ENCODE data around the gene NRG2. TPM values are rescaled to one million over a fixed set of nuclear protein-coding genes. Genes with fewer than 3 reads are reported as not detected.

Gene NRG2
- total and polyA plus RNA-seq, 8 donors, result 0.68 to 10.6 (median 7.5) TPM

DNA sequence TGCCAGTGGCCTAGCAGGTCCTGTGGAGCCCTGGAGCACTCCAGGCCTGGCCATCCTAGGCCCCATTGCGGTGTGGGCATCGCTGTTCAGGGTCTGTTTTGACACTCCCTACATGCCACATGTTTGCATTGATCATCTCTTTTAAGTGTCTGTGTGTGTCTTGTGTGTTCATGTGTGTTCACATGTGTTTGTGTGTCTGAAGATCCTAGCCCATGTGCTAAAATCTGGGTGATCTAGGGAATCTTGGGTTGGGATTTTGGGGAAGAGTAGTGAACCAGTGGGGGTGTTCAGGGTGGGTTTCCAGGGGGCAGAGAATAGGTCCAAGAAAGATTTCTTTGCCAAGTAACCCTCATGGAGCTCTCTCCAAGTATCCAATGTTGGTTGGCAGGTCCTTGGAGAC lies 239.1 kb downstream of the NRG2 start:
- Histone ChIP-seq H3K4me1 (no peaks in the 10 kb centered on the region), H3K9me3 (no peaks in the 10 kb centered on the region), H3K4me3 (no peak overlapping the region), H3K27me3 (peaks cover 6 to 71% of the 10 kb centered on the region in 2 donors), H3K36me3 (no peaks in the 10 kb centered on the region), H3K27ac (no peak overlapping the region)
- ATAC-seq, result no peak
- TF ChIP-seq, protein P1, sequence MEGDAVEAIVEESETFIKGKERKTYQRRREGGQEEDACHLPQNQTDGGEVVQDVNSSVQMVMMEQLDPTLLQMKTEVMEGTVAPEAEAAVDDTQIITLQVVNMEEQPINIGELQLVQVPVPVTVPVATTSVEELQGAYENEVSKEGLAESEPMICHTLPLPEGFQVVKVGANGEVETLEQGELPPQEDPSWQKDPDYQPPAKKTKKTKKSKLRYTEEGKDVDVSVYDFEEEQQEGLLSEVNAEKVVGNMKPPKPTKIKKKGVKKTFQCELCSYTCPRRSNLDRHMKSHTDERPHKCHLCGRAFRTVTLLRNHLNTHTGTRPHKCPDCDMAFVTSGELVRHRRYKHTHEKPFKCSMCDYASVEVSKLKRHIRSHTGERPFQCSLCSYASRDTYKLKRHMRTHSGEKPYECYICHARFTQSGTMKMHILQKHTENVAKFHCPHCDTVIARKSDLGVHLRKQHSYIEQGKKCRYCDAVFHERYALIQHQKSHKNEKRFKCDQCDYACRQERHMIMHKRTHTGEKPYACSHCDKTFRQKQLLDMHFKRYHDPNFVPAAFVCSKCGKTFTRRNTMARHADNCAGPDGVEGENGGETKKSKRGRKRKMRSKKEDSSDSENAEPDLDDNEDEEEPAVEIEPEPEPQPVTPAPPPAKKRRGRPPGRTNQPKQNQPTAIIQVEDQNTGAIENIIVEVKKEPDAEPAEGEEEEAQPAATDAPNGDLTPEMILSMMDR (IDR thresholded peaks at IDR 0.05), result no peak
- no peak for DNase-seq
- intact Hi-C loops (cut with DNase I), result no loop called here

DNA sequence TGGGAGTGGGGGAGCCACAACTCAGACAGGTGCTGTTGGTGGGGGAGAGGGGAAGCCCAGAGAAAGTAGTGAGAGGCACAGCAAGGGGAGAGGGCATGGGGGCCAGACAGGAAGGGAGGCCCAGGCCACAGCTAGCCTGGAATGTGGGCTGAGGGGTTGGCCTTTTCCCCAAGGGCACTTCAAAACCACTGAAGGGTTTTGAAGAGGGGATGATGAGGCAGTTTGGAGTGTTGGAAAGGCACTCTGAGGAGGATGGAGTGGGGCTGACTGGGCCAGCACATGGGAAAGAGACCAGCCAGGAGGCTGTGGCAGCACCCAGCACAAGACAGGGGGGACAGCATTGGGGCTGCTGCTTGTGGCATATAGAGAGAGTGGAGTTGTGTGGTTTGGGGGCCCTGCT lies 243.7 kb downstream of the NRG2 start:
- Histone ChIP-seq H3K36me3 (no peaks in the 10 kb centered on the region), H3K4me1 (peaks cover 0 to 12% of the 10 kb centered on the region in 2 donors), H3K9me3 (no peaks in the 10 kb centered on the region), H3K4me3 (no peak overlapping the region), H3K27me3 (peaks cover 40 to 97% of the 10 kb centered on the region in 2 donors), H3K27ac (no peak overlapping the region)
- peak in 3 of 4 donors; percentile 32 to 58 (median 50) for DNase-seq
- peak; percentile 94 for ATAC-seq
- intact Hi-C loops (cut with DNase I), result loop anchor here in 1 of 2 donors (10.0 kb wide), 2 partner anchors 45 to 345 kb away; no protein-coding TSS in a partner anchor
- TF ChIP-seq, protein P1 (IDR thresholded peaks at IDR 0.05), result no peak

DNA sequence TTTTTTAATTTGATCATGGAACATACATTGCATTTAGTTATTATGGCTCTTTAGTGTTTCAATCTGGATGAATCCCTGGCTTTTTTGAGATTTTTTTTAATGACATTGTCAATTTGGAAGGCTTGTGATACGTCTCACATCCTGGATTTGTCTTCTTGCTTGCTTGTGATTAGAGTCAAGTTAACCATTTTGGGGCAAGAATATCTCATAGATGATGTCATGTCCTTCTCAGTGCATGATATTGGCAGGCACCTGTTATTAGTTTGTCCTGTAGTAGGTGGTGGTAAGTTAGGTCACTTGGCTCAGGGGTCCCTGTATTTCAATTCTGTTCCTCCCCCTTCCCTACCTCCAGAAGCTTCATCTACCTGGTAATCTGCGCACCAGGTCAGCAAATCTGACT lies 244.2 kb downstream of the NRG2 start:
- Histone ChIP-seq H3K4me1 (peaks cover 0 to 12% of the 10 kb centered on the region in 2 donors), H3K27ac (no peak overlapping the region), H3K9me3 (no peaks in the 10 kb centered on the region), H3K36me3 (no peaks in the 10 kb centered on the region), H3K4me3 (no peak overlapping the region), H3K27me3 (peaks cover 40 to 99% of the 10 kb centered on the region in 2 donors)
- peak; percentile 6 for ATAC-seq
- no peak for DNase-seq
- intact Hi-C loops (cut with DNase I), result loop anchor here in 1 of 2 donors (10.0 kb wide), 2 partner anchors 46 to 346 kb away; no protein-coding TSS in a partner anchor
- TF ChIP-seq, protein P1 (IDR thresholded peaks at IDR 0.05), result no peak

DNA sequence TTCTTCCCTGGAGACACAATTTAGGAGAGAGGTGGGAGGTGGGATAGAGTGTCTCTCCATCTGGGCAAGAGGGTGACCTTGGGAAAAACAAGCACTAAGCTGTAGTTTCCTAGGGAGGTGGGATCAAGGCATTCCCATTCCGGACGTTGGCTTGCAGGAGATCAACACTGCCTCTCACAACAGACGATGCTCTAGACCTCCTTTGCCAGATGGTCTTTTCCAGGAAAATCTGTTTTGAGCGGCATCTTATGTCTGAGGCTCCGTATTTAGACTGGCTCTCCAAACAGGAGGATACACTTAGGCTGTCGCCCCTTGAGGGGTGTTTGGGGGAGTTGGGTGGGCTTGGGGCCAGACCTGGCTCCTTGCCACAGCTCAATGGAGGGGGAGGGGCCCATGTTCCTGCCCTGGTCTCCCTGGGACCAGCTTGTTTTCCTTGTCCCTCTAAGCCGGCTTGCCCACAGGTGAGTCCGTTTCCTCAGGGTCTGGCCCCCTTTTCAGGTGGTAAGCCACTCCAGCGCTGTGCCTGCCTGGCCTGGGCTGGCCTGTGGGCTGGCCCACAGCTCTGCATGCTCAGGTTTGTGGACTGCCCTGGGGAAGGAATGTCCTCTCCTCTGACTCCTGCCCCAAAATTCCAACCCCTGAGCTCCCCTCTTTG lies 245.1 kb downstream of the NRG2 start:
- H3K4me1 ChIP-seq, result peaks cover 0 to 12% of the 10 kb centered on the region in 2 donors
- TF ChIP-seq, protein P1 (IDR thresholded peaks at IDR 0.05), result no peak
- DNase-seq, result no peak
- intact Hi-C loops (cut with DNase I), result loop anchor here in 1 of 2 donors (10.0 kb wide), 2 partner anchors 47 to 347 kb away; no protein-coding TSS in a partner anchor
- no peaks in the 10 kb centered on the region for H3K36me3 ChIP-seq
- no peak overlapping the region for H3K27ac ChIP-seq
- no peak overlapping the region for H3K4me3 ChIP-seq
- peaks cover 40 to 99% of the 10 kb centered on the region in 2 donors for H3K27me3 ChIP-seq
- no peak for ATAC-seq
- no peaks in the 10 kb centered on the region for H3K9me3 ChIP-seq

DNA sequence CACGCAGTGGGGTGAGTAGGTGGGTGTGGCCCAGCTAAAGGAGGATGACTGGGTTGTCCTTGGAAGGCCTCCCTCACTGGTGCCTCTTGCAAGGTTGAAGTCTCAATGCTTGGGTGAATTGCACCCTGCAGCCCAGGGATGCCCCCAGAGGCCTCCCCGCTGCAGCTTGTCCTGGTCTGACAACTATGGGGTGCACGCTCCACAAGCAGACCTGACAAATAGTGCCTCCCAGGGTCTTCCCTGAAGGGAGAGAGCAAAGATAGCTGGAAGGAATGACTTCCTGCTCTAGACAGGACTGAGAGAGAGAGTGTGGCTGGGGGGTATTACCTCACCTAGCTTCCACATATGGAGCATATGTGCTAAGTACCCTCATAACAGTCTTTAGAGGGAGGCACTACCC lies 245.8 kb downstream of the NRG2 start:
- H3K9me3 ChIP-seq, result no peaks in the 10 kb centered on the region
- peaks cover 0 to 12% of the 10 kb centered on the region in 2 donors for H3K4me1 ChIP-seq
- intact Hi-C loops (cut with DNase I), result loop anchor here in 1 of 2 donors (10.0 kb wide), 2 partner anchors 47 to 347 kb away; no protein-coding TSS in a partner anchor
- peaks cover 36 to 93% of the 10 kb centered on the region in 2 donors for H3K27me3 ChIP-seq
- no peak overlapping the region for H3K27ac ChIP-seq
- TF ChIP-seq, protein P1 (IDR thresholded peaks at IDR 0.05), result no peak
- ATAC-seq (no peak), DNase-seq (no peak)
- no peak overlapping the region for H3K4me3 ChIP-seq
- no peaks in the 10 kb centered on the region for H3K36me3 ChIP-seq

Other genes with a start within 250 kb of the NRG2 start
- gene PSD2, start 247.5 kb downstream of the NRG2 start, total RNA-seq, result under 1 TPM in 1 of 2 donors, not detected in 1; 0.06 TPM
- 1 to 10 TPM; 1.2 to 2.5 (median 1.8) TPM for gene PSD2, start 247.5 kb downstream of the NRG2 start, polyA plus RNA-seq (ENCODE audit: insufficient read length in 6 of 6)
- gene PURA, start 70.8 kb upstream of the NRG2 start, total RNA-seq, result 10 to 100 TPM; 25.0 TPM
- gene PURA, start 70.8 kb upstream of the NRG2 start, polyA plus RNA-seq (ENCODE audit: insufficient read length in 6 of 6), result 10 to 100 TPM in 3 of 6 donors, 1 to 10 TPM in 3; 8.3 to 11.9 (median 9.9) TPM
- gene IGIP, start 82.6 kb upstream of the NRG2 start, total RNA-seq, result 10 to 100 TPM; 11.6 to 13.7 TPM
- 1 to 10 TPM; 4.2 to 6.6 (median 5.8) TPM for gene IGIP, start 82.6 kb upstream of the NRG2 start, polyA plus RNA-seq (ENCODE audit: insufficient read length in 6 of 6)
- 10 to 100 TPM; 85.2 to 90.4 TPM for gene CYSTM1, start 131.9 kb upstream of the NRG2 start, total RNA-seq
- gene CYSTM1, start 131.9 kb upstream of the NRG2 start, polyA plus RNA-seq (ENCODE audit: insufficient read length in 6 of 6), result 10 to 100 TPM; 28.4 to 36.6 (median 32.9) TPM